HG03280 (cell line): ENCODE measurements around the gene TUFM.
"Not testable (repeated sequence)": the region's sequence is repeated elsewhere in the genome, so short reads cannot be mapped to it uniquely, and the experiment has no call there.

ENCODE experiments used
- ATAC-seq: cut with Tn5 transposase; IDR thresholded peaks from one replicate; pipeline ENCODE4 v1.9.1; 2021; ENCODE audit warnings: mild to moderate bottlenecking, moderate library complexity; ENCODE audit not compliant: unreplicated experiment

The TUFM gene

DNA sequence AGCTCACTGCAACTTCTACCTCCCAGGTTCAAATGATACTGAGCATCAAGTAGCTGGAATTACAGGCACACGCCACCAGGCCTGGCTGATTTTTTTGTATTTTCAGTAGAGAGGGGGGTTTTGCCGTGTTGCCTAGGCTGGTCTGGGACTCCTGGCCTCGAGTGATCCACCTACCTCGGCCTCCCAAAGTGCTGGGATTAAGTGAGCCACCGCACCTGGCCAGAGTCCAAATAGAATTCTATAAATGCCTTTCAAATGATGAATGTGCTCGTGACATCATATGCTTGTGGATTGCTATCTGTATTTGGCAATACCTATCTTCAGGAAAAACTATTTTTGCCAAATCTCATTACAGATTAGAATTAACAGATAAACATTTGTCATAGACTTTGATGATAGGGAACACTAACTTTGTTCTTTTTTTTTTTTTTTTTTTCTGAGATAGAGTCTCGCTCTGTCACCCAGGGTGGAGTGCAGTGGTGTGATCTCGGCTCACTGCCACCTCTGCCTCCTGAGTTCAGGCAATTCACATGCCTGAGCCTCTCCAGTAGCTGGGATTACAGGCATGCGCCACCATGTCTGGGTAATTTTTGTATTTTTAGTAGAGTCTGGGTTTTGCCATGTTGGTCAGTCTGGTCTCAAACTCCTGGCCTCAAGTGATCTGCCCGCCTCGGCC lies 38.6 kb downstream of the TUFM start:
- not testable (repeated sequence) for ATAC-seq

DNA sequence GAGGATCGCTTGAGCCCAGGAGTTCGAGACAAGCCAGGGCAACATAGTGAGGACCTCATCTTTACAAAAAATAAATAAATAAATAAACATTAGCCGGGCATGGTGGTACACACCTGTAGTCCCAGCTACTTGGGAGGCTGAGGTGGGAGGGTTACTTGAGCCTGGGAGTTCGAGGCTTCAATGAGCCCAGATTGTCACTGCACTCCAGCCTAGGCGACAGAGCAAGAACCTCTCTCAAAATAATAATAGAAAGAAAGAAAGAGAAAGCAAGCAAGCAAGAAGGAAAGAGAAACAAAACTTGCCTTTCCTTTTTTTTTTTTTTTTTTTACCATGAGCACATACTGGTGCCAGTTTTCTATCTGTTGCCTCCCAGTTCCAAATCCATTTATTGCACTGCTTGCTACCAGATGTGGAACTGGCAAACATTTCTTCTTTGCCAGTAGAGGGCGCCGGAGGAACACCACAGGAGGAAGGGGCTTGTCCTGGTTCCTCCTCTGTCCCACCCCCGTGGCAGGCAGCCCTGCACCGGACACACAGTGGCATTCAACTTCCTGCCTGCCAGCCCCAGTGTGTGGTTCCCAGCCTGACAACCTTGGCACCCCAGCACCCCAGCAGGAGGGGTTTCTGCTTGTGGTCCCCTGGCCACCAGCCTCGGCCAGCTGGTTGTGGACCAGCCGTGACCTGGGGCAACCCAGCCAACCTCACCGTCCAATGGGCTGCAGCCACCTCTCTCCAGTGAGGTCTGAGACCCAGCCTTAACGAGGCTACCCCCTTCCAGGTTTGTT lies 43.7 kb downstream of the TUFM start:
- peak; percentile 69 for ATAC-seq
